Immature natural killer cell (primary cell): ENCODE measurements around the gene DAND5. TPM values are rescaled to one million over a fixed set of nuclear protein-coding genes. Genes with fewer than 3 reads are reported as not detected.

ENCODE experiments used
- DNase-seq, 3 donors: peaks; one replicate each; pipeline ENCODE4 v3.0.0; 2022; ENCODE audit warnings: mixed read lengths in 1 of 3
- H3K27ac Mint-ChIP-seq, 6 donors: one replicate each; pipeline ENCODE4 v1.8.0; 2020; ENCODE audit warnings: mixed read lengths in 6 of 6, mild to moderate bottlenecking in 5 of 6, inconsistent platforms in 4 of 6, moderate library complexity in 3 of 6
- H3K27me3 Mint-ChIP-seq, 3 donors: one replicate each; pipeline ENCODE4 v1.8.0; 2020 to 2021; ENCODE audit warnings: low read depth in 3 of 3, mild to moderate bottlenecking in 3 of 3, mixed read lengths in 3 of 3, moderate library complexity in 3 of 3, inconsistent platforms in 1 of 3
- H3K36me3 Mint-ChIP-seq, 3 donors: one replicate each; pipeline ENCODE4 v1.8.0; 2020; ENCODE audit warnings: mixed read lengths in 3 of 3, inconsistent platforms in 2 of 3, mild to moderate bottlenecking in 2 of 3
- H3K4me1 Mint-ChIP-seq, 2 donors: one replicate each; pipeline ENCODE4 v1.8.0; 2020; ENCODE audit warnings: inconsistent platforms in 2 of 2, mild to moderate bottlenecking in 2 of 2, mixed read lengths in 2 of 2, moderate library complexity in 1 of 2
- H3K4me3 Mint-ChIP-seq, 5 donors: one replicate each; pipeline ENCODE4 v1.8.0; 2020; ENCODE audit warnings: mild to moderate bottlenecking in 5 of 5, mixed read lengths in 5 of 5, inconsistent platforms in 3 of 5, moderate library complexity in 3 of 5
- H3K9me3 Mint-ChIP-seq, 6 donors: one replicate each; pipeline ENCODE4 v1.8.0; 2020; ENCODE audit warnings: mild to moderate bottlenecking in 6 of 6, mixed read lengths in 6 of 6, inconsistent platforms in 4 of 6, moderate library complexity in 3 of 6
- polyA plus RNA-seq, 3 donors: library from polyadenylated mRNA; unstranded; fragments of 300-500 nt; fragmentation: Illumina TruSeq; gene quantifications; one replicate each; pipeline ENCODE4 v1.2.3, GENCODE V29; 2021

The DAND5 gene
- polyA plus RNA-seq, 3 donors from 2014 or later, result not detected

GRCh38 chr19:12937927-12938778 is 31.2 kb upstream of the DAND5 start, which contains the start of gene CALR:
TSS of gene CALR (plus strand) at chr19:12938609. CDS start at chr19:12938680, 71 bp downstream.
- peaks cover 9 to 29% (median 15%) of the 10 kb centered on the region in 3 donors for H3K36me3 Mint-ChIP-seq
- no peaks in the 10 kb centered on the region for H3K9me3 Mint-ChIP-seq
- H3K4me1 Mint-ChIP-seq, result peaks cover 52 to 54% of the 10 kb centered on the region in 2 donors
- peak within 1 kb of the TSS; percentile 93 to 98 (median 98) for H3K27ac Mint-ChIP-seq
- peaks cover 15 to 25% (median 23%) of the 10 kb centered on the region in 3 donors for H3K27me3 Mint-ChIP-seq
- peak; percentile 100 for DNase-seq
- peak within 1 kb of the TSS; percentile 97 to 100 (median 98) for H3K4me3 Mint-ChIP-seq

- peaks cover 51 to 52% of the 10 kb centered on the region in 2 donors for H3K4me1 Mint-ChIP-seq
- peak overlapping the region; percentile 93 to 98 (median 98) for H3K27ac Mint-ChIP-seq
- H3K27me3 Mint-ChIP-seq, result peaks cover 20 to 29% (median 24%) of the 10 kb centered on the region in 3 donors
- no peaks in the 10 kb centered on the region for H3K9me3 Mint-ChIP-seq
- peak in 1 of 3 donors; percentile 47 for DNase-seq
- H3K36me3 Mint-ChIP-seq, result peaks cover 15 to 36% (median 21%) of the 10 kb centered on the region in 3 donors
- peak overlapping the region; percentile 97 to 100 (median 98) for H3K4me3 Mint-ChIP-seq
These were observed 30.4 kb upstream of the DAND5 start for GRCh38 chr19:12938779-12939601.

- H3K9me3 Mint-ChIP-seq, result no peaks in the 10 kb centered on the region
- peaks cover 19 to 42% (median 21%) of the 10 kb centered on the region in 3 donors for H3K36me3 Mint-ChIP-seq
- H3K4me1 Mint-ChIP-seq, result peaks cover 52 to 60% of the 10 kb centered on the region in 2 donors
- no peak for DNase-seq
- peaks cover 22 to 32% (median 27%) of the 10 kb centered on the region in 3 donors for H3K27me3 Mint-ChIP-seq
- H3K4me3 Mint-ChIP-seq, result peak overlapping the region; percentile 97 to 100 (median 98)
- peak overlapping the region; percentile 93 to 98 (median 98) for H3K27ac Mint-ChIP-seq
These were observed 29.4 kb upstream of the DAND5 start for GRCh38 chr19:12939975-12940423.

- Mint-ChIP-seq H3K4me3 (peak overlapping the region; percentile 53 to 98 (median 97)), H3K9me3 (no peaks in the 10 kb centered on the region), H3K27ac (peak overlapping the region in 5 of 6 donors; percentile 49 to 85 (median 77)), H3K4me1 (peaks cover 60 to 67% of the 10 kb centered on the region in 2 donors), H3K27me3 (peaks cover 29 to 40% (median 32%) of the 10 kb centered on the region in 3 donors), H3K36me3 (peaks cover 19 to 42% (median 21%) of the 10 kb centered on the region in 3 donors)
- no peak for DNase-seq
These were observed 28.5 kb upstream of the DAND5 start for GRCh38 chr19:12940897-12941296.

- H3K9me3 Mint-ChIP-seq, result no peaks in the 10 kb centered on the region
- peaks cover 56 to 74% of the 10 kb centered on the region in 2 donors for H3K4me1 Mint-ChIP-seq
- peaks cover 19 to 42% (median 21%) of the 10 kb centered on the region in 3 donors for H3K36me3 Mint-ChIP-seq
- H3K27ac Mint-ChIP-seq, result peak overlapping the region; percentile 84 to 96 (median 90)
- no peak for DNase-seq
- H3K27me3 Mint-ChIP-seq, result peaks cover 29 to 33% (median 30%) of the 10 kb centered on the region in 3 donors
- H3K4me3 Mint-ChIP-seq, result peak overlapping the region in 4 of 5 donors; percentile 25 to 48 (median 32)
These were observed 25.8 kb upstream of the DAND5 start for GRCh38 chr19:12943437-12944044.

GRCh38 chr19:12944104-12944674 is 25.2 kb upstream of the DAND5 start:
- peak overlapping the region; percentile 91 to 97 (median 96) for H3K27ac Mint-ChIP-seq
- H3K4me3 Mint-ChIP-seq, result no peak overlapping the region
- DNase-seq, result no peak
- H3K4me1 Mint-ChIP-seq, result peaks cover 51 to 69% of the 10 kb centered on the region in 2 donors
- H3K27me3 Mint-ChIP-seq, result peaks cover 23 to 28% (median 24%) of the 10 kb centered on the region in 3 donors
- no peaks in the 10 kb centered on the region for H3K9me3 Mint-ChIP-seq
- H3K36me3 Mint-ChIP-seq, result peaks cover 19 to 38% (median 21%) of the 10 kb centered on the region in 3 donors

- Mint-ChIP-seq H3K36me3 (peaks cover 9 to 31% (median 13%) of the 10 kb centered on the region in 3 donors), H3K9me3 (no peaks in the 10 kb centered on the region), H3K4me1 (peaks cover 37 to 62% of the 10 kb centered on the region in 2 donors), H3K4me3 (peak within 1 kb of the TSS; percentile 86 to 90 (median 89)), H3K27me3 (peaks cover 16 to 25% (median 20%) of the 10 kb centered on the region in 3 donors), H3K27ac (peak within 1 kb of the TSS; percentile 91 to 97 (median 96))
- DNase-seq, result peak; percentile 99
These were observed 23.8 kb upstream of the DAND5 start, which contains the start of gene RAD23A for GRCh38 chr19:12945479-12946091. TSS of gene RAD23A (plus strand) at chr19:12945862. CDS start at chr19:12945949, 87 bp downstream.

GRCh38 chr19:12946092-12946721 is 23.2 kb upstream of the DAND5 start:
- Mint-ChIP-seq H3K36me3 (peaks cover 6 to 25% (median 15%) of the 10 kb centered on the region in 3 donors), H3K9me3 (no peaks in the 10 kb centered on the region), H3K27me3 (peaks cover 17 to 25% (median 21%) of the 10 kb centered on the region in 3 donors), H3K4me1 (peaks cover 32 to 57% of the 10 kb centered on the region in 2 donors), H3K4me3 (peak overlapping the region; percentile 85 to 90 (median 87)), H3K27ac (peak overlapping the region; percentile 83 to 96 (median 92))
- peak in 2 of 3 donors; percentile 35 to 51 for DNase-seq

- Mint-ChIP-seq H3K27me3 (peaks cover 18 to 25% (median 23%) of the 10 kb centered on the region in 3 donors), H3K36me3 (peaks cover 6 to 24% (median 18%) of the 10 kb centered on the region in 3 donors), H3K4me1 (peaks cover 33 to 57% of the 10 kb centered on the region in 2 donors), H3K4me3 (peak overlapping the region; percentile 85 to 90 (median 87)), H3K27ac (peak overlapping the region; percentile 83 to 96 (median 91)), H3K9me3 (no peaks in the 10 kb centered on the region)
- DNase-seq, result no peak
These were observed 22.5 kb upstream of the DAND5 start for GRCh38 chr19:12946731-12947496.

GRCh38 chr19:12947702-12948611 is 21.4 kb upstream of the DAND5 start:
- Mint-ChIP-seq H3K36me3 (peaks cover 6 to 21% (median 18%) of the 10 kb centered on the region in 3 donors), H3K27me3 (peaks cover 18 to 23% (median 21%) of the 10 kb centered on the region in 3 donors), H3K27ac (peak overlapping the region in 4 of 6 donors; percentile 44 to 62 (median 57)), H3K4me3 (peak overlapping the region in 3 of 5 donors; percentile 4 to 47 (median 12)), H3K4me1 (peaks cover 30 to 51% of the 10 kb centered on the region in 2 donors), H3K9me3 (no peaks in the 10 kb centered on the region)
- DNase-seq, result no peak
